Pancreas (tissue), 10 donors: ENCODE measurements around the gene OSER1. TPM values are rescaled to one million over a fixed set of nuclear protein-coding genes. Genes with fewer than 3 reads are reported as not detected.
A peak's percentile ranks its signal among the peaks of the same experiment; 100 is the strongest.

ENCODE experiments used
- ATAC-seq, 4 donors: fragments of 200-7000 bp; cut with Tn5 transposase; one replicate each; pipeline versions ENCODE4 v1.8.0 to v1.9.1; 2020; ENCODE audit warnings: mild to moderate bottlenecking in 4 of 4, moderate library complexity in 4 of 4
- DNase-seq, 6 donors: peaks; one replicate each; pipeline ENCODE4 v3.0.0-alpha.2; 2020
- FAIRE-seq: peaks from 2 replicates; lab custom pipeline; 2012; peaks lifted over from hg19 to GRCh38; lab: Jason Lieb, UNC
- H3K27ac ChIP-seq, 4 donors: fragments of 200-600 bp; sonication (generic); 1 replicate in 3 of 4; 2 replicates in 1 of 4; pipeline versions ENCODE4 v1.5.0 to v1.8.0; 2020
- H3K27me3 ChIP-seq, 4 donors: fragments of 200-600 bp; one replicate each; pipeline ENCODE4 v1.8.0; 2021
- H3K36me3 ChIP-seq, 3 donors: fragments of 200-600 bp; sonication (generic) in 1 of 3; one replicate each; pipeline versions ENCODE4 v1.5.0 to v1.8.0; 2020 to 2021
- H3K4me1 ChIP-seq, 3 donors: fragments of 200-600 bp; one replicate each; pipeline ENCODE4 v1.8.0; 2021
- H3K4me3 ChIP-seq, 4 donors: fragments of 200-600 bp; sonication (generic) in 2 of 4; one replicate each; pipeline versions ENCODE4 v1.5.0 to v1.8.0; 2020 to 2021
- H3K9me3 ChIP-seq, 4 donors: fragments of 200-600 bp; one replicate each; pipeline ENCODE4 v1.8.0; 2021
- WGBS, 2 donors: extraction: QIAGEN DNeasy Blood & Tissue Kit; methylation state at CpG; one replicate each; pipeline ENCODE4 v1.1.7; 2013; 5-methylcytosine and 5-hydroxymethylcytosine counted together
- intact Hi-C, 3 donors: fragments of 100-400 bp; cut with DNase I; formaldehyde crosslinking; loops; one replicate each; pipeline versions ENCODE4 v1.11.1 to v1.14.2; 2022
- polyA plus RNA-seq, 2 donors: library from polyadenylated mRNA; stranded (reverse); fragments of 200-250 nt; gene quantifications; one replicate each; pipeline ENCODE4 v1.2.3, GENCODE V29; 2013
- total RNA-seq, 6 donors: library from RNA; stranded (reverse); fragmentation: NEBNext Ultra II Directional in 4 of 6; extraction: Animal tissue kit (Norgen Biotek cat#: 25700) in 4 of 6; gene quantifications; one replicate each; pipeline versions ENCODE4 v1.2.1 to v1.2.4, GENCODE V29; 2021 to 2023
- TF ChIP-seq, protein P1 (sequence below), 4 donors: fragments of 200-600 bp; sonication (generic) in 3 of 4; IDR thresholded peaks; one replicate each; pipeline versions ENCODE4 v1.5.0 to v1.8.0; 2021; ENCODE audit warnings: antibody characterized with exemption in 4 of 4
- donor health status: healthy with polysubstance abuse.
- donor health status: DM: no; HTN: no; CAD: no; lungs with moderate emphysema.
- donor health status: DM: no; HTN: no; CAD: no.
- donor health status: control.
- donor health status: control.
- donor health status: Bipolar disorder and iron deficiency.
- donor health status: DM: yes; HTN: yes; CAD: no.
- donor health status: DM: no; HTN: no; CAD: no.
- donor health status: DM: no; HTN: no; CAD: no.
- donor health status: DM: yes; HTN: yes; CAD: no.

OSER1 gene
- total and polyA plus RNA-seq, 8 donors: 8.0 to 17.6 (median 11.1) TPM

DNA sequence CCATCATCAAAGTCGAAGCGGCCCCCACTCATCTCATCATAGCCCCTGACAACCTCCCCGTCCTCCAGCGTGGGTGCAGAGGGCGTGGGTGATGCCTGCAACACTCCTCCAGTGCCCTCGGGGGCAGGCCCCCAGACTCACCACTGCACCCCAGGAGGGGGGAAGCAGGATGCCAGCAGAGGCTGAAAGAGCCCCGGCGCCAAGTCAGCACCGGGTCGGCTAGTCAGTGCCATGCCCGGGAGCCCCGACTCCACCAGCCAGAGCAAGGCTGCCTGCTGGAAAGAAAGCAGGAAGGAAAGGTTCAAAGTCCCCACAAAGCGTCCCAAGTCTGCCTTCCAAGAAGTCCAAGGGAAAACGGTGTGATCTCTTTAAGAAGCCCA is 23.9 kb downstream of the OSER1 start:
- no peak overlapping the region for H3K27ac ChIP-seq
- H3K4me3 ChIP-seq: peak overlapping the region; percentile 4 to 45 (median 20)
- peaks cover 0 to 10% (median 3%) of the 10 kb centered on the region in 3 donors for H3K4me1 ChIP-seq
- ATAC-seq (peak; percentile 16 to 68 (median 44)), FAIRE-seq (no peak), DNase-seq (no peak)
- H3K9me3 ChIP-seq: no peaks in the 10 kb centered on the region
- 16 to 19% methylated on average over 14 of the region's 14 CpGs for WGBS, 2 donors
- intact Hi-C loops: loop anchor here in 2 of 3 donors (5.0 to 10.0 kb wide), 2 partner anchors 62 to 64 kb away; no protein-coding TSS in a partner anchor
- TF ChIP-seq, protein P1, sequence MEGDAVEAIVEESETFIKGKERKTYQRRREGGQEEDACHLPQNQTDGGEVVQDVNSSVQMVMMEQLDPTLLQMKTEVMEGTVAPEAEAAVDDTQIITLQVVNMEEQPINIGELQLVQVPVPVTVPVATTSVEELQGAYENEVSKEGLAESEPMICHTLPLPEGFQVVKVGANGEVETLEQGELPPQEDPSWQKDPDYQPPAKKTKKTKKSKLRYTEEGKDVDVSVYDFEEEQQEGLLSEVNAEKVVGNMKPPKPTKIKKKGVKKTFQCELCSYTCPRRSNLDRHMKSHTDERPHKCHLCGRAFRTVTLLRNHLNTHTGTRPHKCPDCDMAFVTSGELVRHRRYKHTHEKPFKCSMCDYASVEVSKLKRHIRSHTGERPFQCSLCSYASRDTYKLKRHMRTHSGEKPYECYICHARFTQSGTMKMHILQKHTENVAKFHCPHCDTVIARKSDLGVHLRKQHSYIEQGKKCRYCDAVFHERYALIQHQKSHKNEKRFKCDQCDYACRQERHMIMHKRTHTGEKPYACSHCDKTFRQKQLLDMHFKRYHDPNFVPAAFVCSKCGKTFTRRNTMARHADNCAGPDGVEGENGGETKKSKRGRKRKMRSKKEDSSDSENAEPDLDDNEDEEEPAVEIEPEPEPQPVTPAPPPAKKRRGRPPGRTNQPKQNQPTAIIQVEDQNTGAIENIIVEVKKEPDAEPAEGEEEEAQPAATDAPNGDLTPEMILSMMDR (IDR thresholded peaks at IDR 0.05): no peak
- no peaks in the 10 kb centered on the region for H3K27me3 ChIP-seq
- no peaks in the 10 kb centered on the region for H3K36me3 ChIP-seq

DNA sequence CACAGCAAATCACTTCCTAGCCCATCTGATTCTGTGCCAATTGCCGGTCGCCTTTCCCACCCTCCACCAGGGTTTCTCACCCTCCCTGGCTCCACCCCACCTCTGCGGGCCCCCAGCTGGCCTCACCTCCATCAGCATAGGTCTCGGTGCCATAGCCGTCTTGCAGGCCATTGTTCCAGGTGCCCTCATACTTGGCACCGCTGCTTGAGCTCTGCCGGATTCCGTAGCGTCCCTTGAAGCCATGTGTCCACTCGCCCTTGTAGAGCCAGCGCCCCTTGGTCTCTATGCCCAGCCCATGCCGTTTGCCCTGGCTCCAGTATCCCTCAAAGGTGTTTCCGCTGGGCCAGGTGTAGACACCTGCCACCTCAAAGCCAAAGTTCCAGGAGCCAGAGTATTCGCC is 24.4 kb downstream of the OSER1 start:
- ATAC-seq: no peak
- peaks cover 0 to 10% (median 3%) of the 10 kb centered on the region in 3 donors for H3K4me1 ChIP-seq
- WGBS, 2 donors: 84 to 86% methylated on average over 14 of the region's 14 CpGs

DNA sequence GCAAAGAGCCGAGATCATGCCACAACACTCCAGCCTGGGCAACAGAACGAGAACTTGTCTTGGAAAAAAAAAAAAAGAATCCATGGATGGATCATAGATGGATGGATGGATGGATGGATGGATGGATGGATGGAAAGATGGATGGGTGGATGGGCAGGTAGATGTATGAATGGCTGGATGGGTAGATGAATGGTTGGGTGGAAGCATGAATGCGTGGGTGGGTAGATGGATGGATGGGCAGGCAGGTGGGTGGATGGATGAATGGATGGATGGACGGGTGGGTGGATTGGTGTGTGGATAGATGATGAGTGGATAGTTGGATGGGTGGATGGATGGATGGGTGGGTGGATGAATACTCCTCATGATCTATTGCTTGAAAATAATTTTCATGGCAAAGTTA is 25.0 kb downstream of the OSER1 start:
- no peaks in the 10 kb centered on the region for H3K27me3 ChIP-seq
- intact Hi-C loops: loop anchor here in 2 of 3 donors (5.0 to 10.0 kb wide), 2 partner anchors 61 to 63 kb away; no protein-coding TSS in a partner anchor
- ATAC-seq (no peak), FAIRE-seq (no peak), DNase-seq (no peak)
- H3K4me1 ChIP-seq: peaks cover 0 to 10% (median 3%) of the 10 kb centered on the region in 3 donors
- no peaks in the 10 kb centered on the region for H3K9me3 ChIP-seq
- H3K4me3 ChIP-seq: no peak overlapping the region
- H3K36me3 ChIP-seq: no peaks in the 10 kb centered on the region
- TF ChIP-seq, protein P1 (IDR thresholded peaks at IDR 0.05): no peak
- H3K27ac ChIP-seq: no peak overlapping the region
- 82 to 97% methylated on average over 4 of the region's 4 CpGs for WGBS, 2 donors

More for the DNA sequence above, 24.4 kb downstream of the OSER1 start:
- intact Hi-C loops: loop anchor here in 2 of 3 donors (5.0 to 10.0 kb wide), 2 partner anchors 61 to 64 kb away; no protein-coding TSS in a partner anchor
- Histone ChIP-seq H3K27ac (no peak overlapping the region), H3K9me3 (no peaks in the 10 kb centered on the region), H3K27me3 (no peaks in the 10 kb centered on the region), H3K4me3 (no peak overlapping the region), H3K36me3 (no peaks in the 10 kb centered on the region)
- DNase-seq (no peak), FAIRE-seq (no peak)
- TF ChIP-seq, protein P1 (IDR thresholded peaks at IDR 0.05): no peak

DNA sequence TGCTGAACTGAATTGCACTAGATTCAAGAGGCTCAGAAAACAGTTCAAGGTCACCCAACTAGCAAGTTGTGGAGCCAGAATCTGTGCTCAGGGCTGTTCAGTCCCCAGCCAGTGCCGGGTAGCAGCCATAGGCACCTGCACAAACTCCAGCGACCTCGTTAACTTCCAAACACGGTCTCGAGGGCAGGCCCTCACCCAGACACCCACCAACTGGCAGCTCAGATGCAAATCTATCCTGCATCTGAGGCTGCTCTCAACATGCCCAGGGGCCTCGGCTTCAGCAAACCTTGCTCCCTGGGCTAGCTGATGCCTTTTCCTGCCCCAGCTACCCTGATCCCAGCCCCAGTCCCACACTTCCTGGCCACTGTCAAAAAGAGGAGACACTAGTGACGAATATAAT is 27.3 kb downstream of the OSER1 start:
- Histone ChIP-seq H3K4me3 (no peak overlapping the region), H3K9me3 (no peaks in the 10 kb centered on the region), H3K27ac (no peak overlapping the region), H3K36me3 (no peaks in the 10 kb centered on the region), H3K4me1 (peaks cover 0 to 10% (median 3%) of the 10 kb centered on the region in 3 donors), H3K27me3 (peaks cover 0 to 5% (median 0%) of the 10 kb centered on the region in 4 donors)
- intact Hi-C loops: loop anchor here in 1 of 3 donors (10.0 kb wide), 1 partner anchor 58 kb away; no protein-coding TSS in a partner anchor
- no peak for DNase-seq
- TF ChIP-seq, protein P1 (IDR thresholded peaks at IDR 0.05): no peak
- 65 to 70% methylated on average over 7 of the region's 7 CpGs for WGBS, 2 donors
- no peak for FAIRE-seq
- no peak for ATAC-seq

DNA sequence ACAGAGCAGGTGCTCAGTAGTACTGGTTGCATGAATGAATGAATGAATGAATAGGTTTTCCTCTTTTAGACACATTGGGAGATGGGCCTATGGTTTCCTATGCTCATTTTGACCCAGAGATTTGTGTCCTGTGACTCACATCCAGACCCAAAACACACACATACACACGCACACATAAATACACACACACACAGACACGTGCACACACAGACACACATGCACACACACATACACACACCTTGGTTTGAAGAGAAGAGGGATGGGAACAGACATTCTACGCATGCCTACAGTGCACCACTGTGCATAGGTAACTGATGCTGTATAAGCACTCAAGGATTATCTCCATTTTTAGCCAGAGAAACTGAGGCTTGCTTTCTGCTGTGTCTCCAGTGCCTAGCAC is 27.7 kb downstream of the OSER1 start:
- intact Hi-C loops: loop anchor here in 1 of 3 donors (10.0 kb wide), 1 partner anchor 58 kb away; no protein-coding TSS in a partner anchor
- TF ChIP-seq, protein P1 (IDR thresholded peaks at IDR 0.05): no peak
- peaks cover 0 to 5% (median 0%) of the 10 kb centered on the region in 4 donors for H3K27me3 ChIP-seq
- FAIRE-seq: no peak
- WGBS, 2 donors: 77 to 88% methylated on average over 3 of the region's 3 CpGs
- no peak overlapping the region for H3K4me3 ChIP-seq
- no peaks in the 10 kb centered on the region for H3K9me3 ChIP-seq
- no peak overlapping the region for H3K27ac ChIP-seq
- H3K4me1 ChIP-seq: peaks cover 0 to 10% (median 3%) of the 10 kb centered on the region in 3 donors
- DNase-seq: no peak
- H3K36me3 ChIP-seq: no peaks in the 10 kb centered on the region
- ATAC-seq: no peak
